A673 (cell line): ENCODE measurements around the gene M1AP.

ENCODE experiments used
- EZH2 ChIP-seq: fragments of 200-600 bp; sonication (generic); IDR thresholded peaks from 2 replicates; pipeline ENCODE4 v1.6.1; 2017; ENCODE audit warnings: borderline replicate concordance, low read depth, mild to moderate bottlenecking, mixed read lengths, antibody characterized with exemption, low read length; ENCODE audit not compliant: poor library complexity, severe bottlenecking
- TF ChIP-seq, protein P1 (sequence below): fragments of 300-800, 200-600 bp; sonication (generic); conservative IDR thresholded peaks from 2 replicates; pipeline ENCODE4 v1.5.1; 2017; ENCODE audit warnings: low read depth, mild to moderate bottlenecking, antibody characterized with exemption, low read length, moderate library complexity, mixed read lengths

DNA sequence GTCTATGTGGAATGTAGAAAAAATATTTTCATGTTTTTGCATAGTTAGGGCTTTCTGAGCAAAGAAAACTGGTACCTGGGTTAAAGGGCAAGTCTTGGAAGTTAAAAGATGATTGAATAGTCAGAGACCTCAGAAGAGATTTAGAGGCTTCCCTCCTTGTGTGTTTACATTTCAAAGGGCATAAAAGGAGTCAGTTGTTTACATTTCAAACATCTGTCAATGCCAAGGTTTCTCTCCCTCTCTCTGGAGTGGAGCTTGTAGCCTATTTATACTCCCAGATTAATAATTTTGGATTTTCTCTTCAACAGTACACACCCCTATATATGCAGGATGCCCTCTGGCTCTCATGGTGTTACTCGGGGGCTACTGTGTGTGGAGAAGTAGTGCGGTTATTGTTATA is 8.6 kb downstream of the M1AP start:
- TF ChIP-seq, protein P1, sequence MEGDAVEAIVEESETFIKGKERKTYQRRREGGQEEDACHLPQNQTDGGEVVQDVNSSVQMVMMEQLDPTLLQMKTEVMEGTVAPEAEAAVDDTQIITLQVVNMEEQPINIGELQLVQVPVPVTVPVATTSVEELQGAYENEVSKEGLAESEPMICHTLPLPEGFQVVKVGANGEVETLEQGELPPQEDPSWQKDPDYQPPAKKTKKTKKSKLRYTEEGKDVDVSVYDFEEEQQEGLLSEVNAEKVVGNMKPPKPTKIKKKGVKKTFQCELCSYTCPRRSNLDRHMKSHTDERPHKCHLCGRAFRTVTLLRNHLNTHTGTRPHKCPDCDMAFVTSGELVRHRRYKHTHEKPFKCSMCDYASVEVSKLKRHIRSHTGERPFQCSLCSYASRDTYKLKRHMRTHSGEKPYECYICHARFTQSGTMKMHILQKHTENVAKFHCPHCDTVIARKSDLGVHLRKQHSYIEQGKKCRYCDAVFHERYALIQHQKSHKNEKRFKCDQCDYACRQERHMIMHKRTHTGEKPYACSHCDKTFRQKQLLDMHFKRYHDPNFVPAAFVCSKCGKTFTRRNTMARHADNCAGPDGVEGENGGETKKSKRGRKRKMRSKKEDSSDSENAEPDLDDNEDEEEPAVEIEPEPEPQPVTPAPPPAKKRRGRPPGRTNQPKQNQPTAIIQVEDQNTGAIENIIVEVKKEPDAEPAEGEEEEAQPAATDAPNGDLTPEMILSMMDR = no peak
- TF ChIP-seq EZH2 = no peak
